HG03432 (cell line): Measurements from ENCODE around the gene RGS6.

Experiments
- ATAC-seq: cut with Tn5 transposase; IDR thresholded peaks from one replicate; pipeline ENCODE4 v1.9.1; 2021; ENCODE audit warnings: mild to moderate bottlenecking, moderate library complexity; ENCODE audit not compliant: unreplicated experiment

The RGS6 gene

DNA sequence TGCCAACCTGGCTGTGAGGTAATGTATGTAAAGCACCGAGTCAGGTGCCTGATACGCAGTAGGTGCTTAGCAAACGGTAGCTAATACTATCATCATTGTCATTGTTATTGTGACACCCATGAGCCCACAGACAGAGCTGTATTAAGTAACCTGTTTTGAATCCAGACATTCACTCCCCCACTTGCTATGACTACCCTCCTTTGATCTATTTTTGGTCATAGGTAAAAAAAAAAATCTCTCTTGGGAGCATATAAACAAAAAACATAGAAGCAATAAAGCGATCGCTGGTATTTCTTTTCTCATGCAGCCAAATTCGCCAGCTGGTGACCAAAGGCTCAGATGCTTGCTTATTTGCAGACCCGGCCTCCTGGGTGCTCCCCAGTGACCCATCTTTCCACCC is 631.4 kb downstream of the RGS6 start:
- ATAC-seq, result no peak

- ATAC-seq, result no peak
Observed at GRCh38 chr14:72565149-72565559, 632.9 kb downstream of the RGS6 start.

- ATAC-seq, result no peak
Observed at GRCh38 chr14:72565917-72566316, 633.7 kb downstream of the RGS6 start.

DNA sequence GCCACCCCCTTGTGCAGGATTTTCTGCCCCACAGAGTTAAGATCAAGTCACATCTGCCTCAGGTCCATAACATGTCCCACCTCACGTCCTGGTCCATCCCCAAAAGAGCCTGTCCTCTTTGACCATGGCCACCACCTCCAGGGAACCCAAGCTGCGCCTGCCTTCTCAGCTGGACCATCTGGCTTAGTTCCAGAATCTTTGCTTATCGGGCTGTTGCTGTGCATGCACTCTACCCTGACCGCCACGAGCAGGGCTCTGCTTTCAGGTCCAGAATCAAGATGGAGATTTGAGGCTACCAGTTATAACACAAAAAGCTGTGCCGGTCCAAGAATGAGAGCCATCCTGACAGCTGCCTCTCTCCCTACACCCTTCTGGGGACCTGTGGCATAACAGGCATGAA is 635.0 kb downstream of the RGS6 start:
- no peak for ATAC-seq

GRCh38 chr14:72568296-72568992 is 636.2 kb downstream of the RGS6 start:
- no peak for ATAC-seq

DNA sequence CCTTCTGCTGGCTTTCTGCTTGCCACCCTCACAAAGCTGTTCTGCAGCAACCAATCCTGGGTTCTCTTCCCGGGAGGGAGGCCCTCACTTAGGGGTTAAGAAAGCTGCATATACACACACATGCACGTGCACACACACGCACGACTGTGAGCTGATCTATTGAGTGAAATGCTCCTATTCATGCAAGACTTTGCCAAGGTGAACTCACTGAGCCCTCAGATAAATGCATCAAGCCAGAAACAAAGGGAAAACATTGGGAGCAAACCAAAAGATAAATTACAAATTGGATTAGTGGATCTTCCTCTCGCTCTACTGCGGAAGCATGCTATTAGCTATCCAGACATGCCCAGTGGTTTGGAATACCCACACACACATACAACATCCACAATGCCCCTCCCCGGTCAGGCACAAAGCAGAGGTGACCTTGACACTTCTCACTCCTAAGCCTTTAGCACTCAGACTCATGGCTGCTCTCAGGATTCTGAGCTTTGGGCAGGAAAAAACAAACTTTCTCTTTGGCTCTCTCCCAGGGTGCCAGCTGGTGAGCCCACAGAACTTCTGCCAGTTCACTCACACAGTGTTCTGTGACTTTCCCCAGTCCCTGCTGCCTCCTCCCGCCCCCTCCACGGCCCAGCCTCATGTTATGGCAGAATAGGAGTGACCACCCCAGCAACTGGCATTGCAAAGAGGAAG is 641.6 kb downstream of the RGS6 start:
- no peak for ATAC-seq

- no peak for ATAC-seq
Observed at GRCh38 chr14:72574715-72575114, 642.5 kb downstream of the RGS6 start.

- no peak for ATAC-seq
Observed at GRCh38 chr14:72576258-72576657, 644.0 kb downstream of the RGS6 start.

GRCh38 chr14:72577521-72577920 is 645.3 kb downstream of the RGS6 start:
- ATAC-seq, result no peak

GRCh38 chr14:72578514-72578913 is 646.3 kb downstream of the RGS6 start:
- ATAC-seq, result no peak

GRCh38 chr14:72582582-72582981 is 650.4 kb downstream of the RGS6 start:
- ATAC-seq, result no peak

- ATAC-seq, result no peak
Observed at GRCh38 chr14:72583316-72584272, 651.4 kb downstream of the RGS6 start.

DNA sequence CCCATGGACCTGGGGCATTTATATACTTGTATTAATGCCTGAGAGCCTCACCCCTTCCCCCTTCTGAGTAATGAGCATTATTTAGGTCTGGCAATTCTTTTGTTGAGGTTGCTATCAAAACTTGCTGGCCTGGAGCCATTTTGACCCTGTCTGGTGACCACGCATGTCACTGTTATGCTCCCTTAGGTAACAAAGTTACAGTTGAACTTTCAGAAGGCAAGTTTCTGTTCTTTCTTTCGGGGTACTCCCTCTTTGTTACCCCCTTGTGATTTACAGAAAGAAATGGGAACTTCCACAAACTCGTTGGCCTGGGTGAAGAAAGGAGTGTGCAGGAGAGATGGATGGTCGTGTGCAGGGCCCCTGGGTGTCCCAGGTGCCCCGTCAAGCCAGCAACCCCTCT is 656.3 kb downstream of the RGS6 start:
- ATAC-seq, result no peak

- no peak for ATAC-seq
Observed at GRCh38 chr14:72589652-72590051, 657.4 kb downstream of the RGS6 start.

- no peak for ATAC-seq
Observed at GRCh38 chr14:72590577-72590976, 658.3 kb downstream of the RGS6 start.

GRCh38 chr14:72591391-72591790 is 659.2 kb downstream of the RGS6 start:
- ATAC-seq, result no peak

GRCh38 chr14:72594099-72594901 is 662.1 kb downstream of the RGS6 start:
- ATAC-seq, result no peak

GRCh38 chr14:72595152-72595862 is 663.1 kb downstream of the RGS6 start:
- ATAC-seq, result no peak

- ATAC-seq, result no peak
Observed at GRCh38 chr14:72597252-72598233, 665.3 kb downstream of the RGS6 start.
